Lower leg skin (tissue), 3 donors: ENCODE data around the gene MMP2.

Source experiments
- CTCF ChIP-seq, 3 donors: fragments of 450-650 bp; IDR thresholded peaks; one replicate each; pipeline ENCODE4 v1.5.1; 2016; ENCODE audit warnings: antibody characterized with exemption in 3 of 3, mild to moderate bottlenecking in 3 of 3, moderate library complexity in 2 of 3
- POLR2A ChIP-seq, 2 donors: fragments of 450-650 bp; IDR thresholded peaks; one replicate each; pipeline ENCODE4 v1.6.1; 2016 to 2017; ENCODE audit warnings: antibody characterized with exemption in 2 of 2, mild to moderate bottlenecking in 1 of 2, moderate library complexity in 1 of 2

GRCh38 chr16:55479430-55480140 is 587 bp downstream of the MMP2 start:
- TF ChIP-seq CTCF (IDR thresholded peaks at IDR 0.05) (no peak), POLR2A (IDR thresholded peaks at IDR 0.05) (no peak)
